Osteoblast (primary cell): ENCODE data around the gene MYH16. TPM values are rescaled to one million over a fixed set of nuclear protein-coding genes. Genes with fewer than 3 reads are reported as not detected.
"Not testable (repeated sequence)": the region's sequence is repeated elsewhere in the genome, so short reads cannot be mapped to it uniquely, and the experiment has no call there.

Experiments used
- DNase-seq: peaks from one replicate; pipeline ENCODE4 v3.0.0; 2011; ENCODE audit warnings: low spot score, mixed read lengths; ENCODE audit not compliant: insufficient read length; ENCODE audit errors: missing footprints
- H2AFZ ChIP-seq: 2 replicates; pipeline ENCODE4 v1.6.0; 2011; ENCODE audit warnings: mild to moderate bottlenecking, low read length
- H3K27ac ChIP-seq: 2 replicates; pipeline ENCODE4 v1.5.1; 2011; ENCODE audit warnings: mild to moderate bottlenecking, low read depth, low read length, moderate library complexity
- H3K27me3 ChIP-seq: 2 replicates; pipeline ENCODE4 v1.6.0; 2012; ENCODE audit warnings: mild to moderate bottlenecking, control low read depth, inconsistent platforms, low read length, moderate library complexity; ENCODE audit not compliant: insufficient read depth
- H3K36me3 ChIP-seq: 2 replicates; pipeline ENCODE4 v1.5.1; 2011; ENCODE audit warnings: mild to moderate bottlenecking, low read length, control low read depth, moderate library complexity; ENCODE audit not compliant: insufficient read depth
- H3K4me1 ChIP-seq: 2 replicates; pipeline ENCODE4 v1.5.1; 2011; ENCODE audit warnings: mild to moderate bottlenecking, low read length, control low read depth, moderate library complexity; ENCODE audit not compliant: insufficient read depth
- H3K4me2 ChIP-seq: 2 replicates; pipeline ENCODE4 v1.6.0; 2011; ENCODE audit warnings: mild to moderate bottlenecking, low read length; ENCODE audit not compliant: insufficient read depth
- H3K4me3 ChIP-seq: fragments of 200-600 bp; sonication (generic); 3 replicates; pipeline ENCODE4 v1.5.1; 2012; ENCODE audit warnings: mild to moderate bottlenecking, low read length, inconsistent platforms; ENCODE audit not compliant: insufficient read depth
- H3K79me2 ChIP-seq: 2 replicates; pipeline ENCODE4 v1.6.0; 2012; ENCODE audit warnings: mild to moderate bottlenecking, low read length, control low read depth, inconsistent platforms; ENCODE audit not compliant: insufficient read depth
- H3K9me3 ChIP-seq: 2 replicates; pipeline ENCODE4 v1.5.1; 2011; ENCODE audit warnings: low read depth, low read length, control low read depth
- H4K20me1 ChIP-seq: 2 replicates; pipeline ENCODE4 v1.6.0; 2012; ENCODE audit warnings: mild to moderate bottlenecking, low read length, control low read depth; ENCODE audit not compliant: insufficient read depth
- total RNA-seq: library from RNA; depleted of rRNA; stranded (reverse); fragments of >200 nt; gene quantifications from 2 replicates; pipeline ENCODE4 v1.2.3, GENCODE V29; 2012
- TF ChIP-seq, protein P1 (sequence below): IDR thresholded peaks from 2 replicates; pipeline ENCODE4 v1.5.1; 2011; ENCODE audit warnings: mild to moderate bottlenecking, low read depth, low read length, moderate library complexity; ENCODE audit errors: extremely low read depth

MYH16 gene
- total RNA-seq, 1 donor = not detected

DNA sequence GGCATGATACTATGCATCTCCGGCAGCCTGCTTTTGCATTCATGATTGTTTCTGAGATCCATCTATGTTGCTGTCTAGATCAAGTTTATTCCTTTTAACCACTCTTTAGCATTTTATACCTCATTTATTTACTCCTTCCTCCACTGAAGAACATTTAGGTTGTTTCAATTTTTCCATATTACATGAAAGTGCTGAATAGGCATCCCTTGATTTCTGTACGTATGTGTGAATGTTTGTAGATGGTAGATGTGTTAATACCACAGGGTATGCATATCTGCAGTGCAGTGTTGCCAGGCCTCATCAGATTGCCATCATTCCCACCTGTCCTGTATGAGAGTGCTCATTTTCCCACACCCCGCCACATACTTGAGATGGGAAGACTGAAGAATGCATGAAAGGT, 67.0 kb downstream of the MYH16 start:
- peaks cover 81% of the 10 kb centered on the region for H3K36me3 ChIP-seq
- H3K4me3 ChIP-seq = no peak overlapping the region
- H3K4me1 ChIP-seq = no peaks in the 10 kb centered on the region
- no peak overlapping the region for H3K4me2 ChIP-seq
- no peaks in the 10 kb centered on the region for H3K27me3 ChIP-seq
- peaks cover 2% of the 10 kb centered on the region for H4K20me1 ChIP-seq
- H3K9me3 ChIP-seq = no peaks in the 10 kb centered on the region
- no peak overlapping the region for H3K27ac ChIP-seq
- DNase-seq = no peak
- peaks cover 53% of the 10 kb centered on the region for H3K79me2 ChIP-seq
- H2AFZ ChIP-seq = no peak overlapping the region
- TF ChIP-seq, protein P1, sequence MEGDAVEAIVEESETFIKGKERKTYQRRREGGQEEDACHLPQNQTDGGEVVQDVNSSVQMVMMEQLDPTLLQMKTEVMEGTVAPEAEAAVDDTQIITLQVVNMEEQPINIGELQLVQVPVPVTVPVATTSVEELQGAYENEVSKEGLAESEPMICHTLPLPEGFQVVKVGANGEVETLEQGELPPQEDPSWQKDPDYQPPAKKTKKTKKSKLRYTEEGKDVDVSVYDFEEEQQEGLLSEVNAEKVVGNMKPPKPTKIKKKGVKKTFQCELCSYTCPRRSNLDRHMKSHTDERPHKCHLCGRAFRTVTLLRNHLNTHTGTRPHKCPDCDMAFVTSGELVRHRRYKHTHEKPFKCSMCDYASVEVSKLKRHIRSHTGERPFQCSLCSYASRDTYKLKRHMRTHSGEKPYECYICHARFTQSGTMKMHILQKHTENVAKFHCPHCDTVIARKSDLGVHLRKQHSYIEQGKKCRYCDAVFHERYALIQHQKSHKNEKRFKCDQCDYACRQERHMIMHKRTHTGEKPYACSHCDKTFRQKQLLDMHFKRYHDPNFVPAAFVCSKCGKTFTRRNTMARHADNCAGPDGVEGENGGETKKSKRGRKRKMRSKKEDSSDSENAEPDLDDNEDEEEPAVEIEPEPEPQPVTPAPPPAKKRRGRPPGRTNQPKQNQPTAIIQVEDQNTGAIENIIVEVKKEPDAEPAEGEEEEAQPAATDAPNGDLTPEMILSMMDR = no peak

DNA sequence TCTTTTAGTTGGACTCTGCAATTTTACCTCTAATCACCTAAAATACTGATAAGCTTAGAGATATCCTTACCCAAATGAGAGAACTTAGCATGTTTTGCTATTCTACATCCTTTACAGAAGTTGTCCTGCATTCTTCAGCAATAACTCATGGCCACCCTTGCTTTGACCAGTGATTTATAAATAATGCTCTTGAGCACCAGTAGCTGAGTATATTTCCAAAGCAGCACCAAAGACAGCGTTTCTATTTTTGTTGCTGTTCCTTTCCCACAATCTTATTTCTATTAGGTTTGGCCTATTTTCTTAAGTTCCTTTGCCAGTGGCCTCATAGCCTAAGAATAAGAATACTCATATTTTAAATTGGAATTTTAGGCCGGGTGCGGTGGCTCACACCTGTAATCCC, 68.0 kb downstream of the MYH16 start:
- Histone ChIP-seq H2AFZ (no peak overlapping the region), H3K4me3 (no peak overlapping the region), H3K4me2 (no peak overlapping the region), H3K9me3 (no peaks in the 10 kb centered on the region), H3K27me3 (no peaks in the 10 kb centered on the region), H3K4me1 (no peaks in the 10 kb centered on the region), H3K79me2 (peaks cover 44% of the 10 kb centered on the region), H3K36me3 (peaks cover 85% of the 10 kb centered on the region), H3K27ac (no peak overlapping the region), H4K20me1 (peaks cover 7% of the 10 kb centered on the region)
- TF ChIP-seq, protein P1 = no peak
- no peak for DNase-seq

DNA sequence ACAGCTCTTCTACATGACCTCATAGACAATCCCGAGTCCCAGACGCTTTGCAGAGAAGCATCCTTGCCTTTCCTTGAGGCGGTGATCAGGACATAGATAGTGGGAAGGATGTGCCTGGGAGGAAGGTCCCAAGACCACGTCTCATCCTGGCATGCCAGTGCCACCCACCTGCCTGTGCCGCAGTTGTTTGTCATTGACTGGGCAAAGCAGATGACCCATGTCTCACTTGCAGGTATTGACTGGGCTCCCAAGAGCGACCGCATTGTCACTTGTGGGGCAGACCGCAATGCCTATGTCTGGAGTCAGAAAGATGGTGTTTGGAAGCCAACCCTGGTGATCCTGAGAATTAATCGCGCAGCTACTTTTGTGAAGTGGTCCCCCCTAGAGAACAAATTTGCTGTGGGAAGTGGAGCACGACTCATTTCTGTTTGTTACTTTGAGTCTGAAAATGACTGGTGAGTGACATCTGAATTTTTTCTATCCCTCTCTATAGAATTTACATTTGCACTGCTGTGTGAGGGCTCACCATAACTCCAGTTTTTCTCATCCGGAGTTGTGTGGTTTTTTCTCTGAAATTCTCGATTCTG, 71.5 kb downstream of the MYH16 start:
- H3K4me2 ChIP-seq = no peak overlapping the region
- no peaks in the 10 kb centered on the region for H3K27me3 ChIP-seq
- no peaks in the 10 kb centered on the region for H3K4me1 ChIP-seq
- no peak overlapping the region for H3K27ac ChIP-seq
- no peak overlapping the region for H3K4me3 ChIP-seq
- no peaks in the 10 kb centered on the region for H3K9me3 ChIP-seq
- no peak for DNase-seq
- H2AFZ ChIP-seq = no peak overlapping the region
- H3K79me2 ChIP-seq = peaks cover 25% of the 10 kb centered on the region
- peaks cover 8% of the 10 kb centered on the region for H4K20me1 ChIP-seq
- H3K36me3 ChIP-seq = peaks cover 82% of the 10 kb centered on the region
- TF ChIP-seq, protein P1 = no peak

DNA sequence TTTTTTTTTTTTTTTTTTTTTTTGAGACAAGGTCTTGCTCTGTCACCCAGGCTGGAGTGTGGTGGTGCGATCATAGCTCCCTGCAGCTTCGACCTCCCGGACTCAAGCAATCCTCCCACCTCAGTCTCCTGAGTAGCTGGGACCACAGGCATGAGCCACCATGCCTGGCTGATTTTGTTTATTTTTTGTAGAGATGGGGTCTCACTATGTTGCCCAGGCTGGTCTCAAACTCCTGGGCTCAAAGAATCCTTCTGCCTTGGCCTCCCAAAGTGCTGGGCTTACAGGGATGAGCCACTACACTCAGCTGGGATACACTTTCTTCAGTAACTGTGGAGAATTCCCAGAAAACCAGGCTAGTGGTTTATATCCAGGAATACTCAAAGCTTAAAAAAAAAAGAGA, 78.0 kb downstream of the MYH16 start:
- H3K4me1 ChIP-seq, H3K4me3 ChIP-seq, H2AFZ ChIP-seq, H3K79me2 ChIP-seq, H4K20me1 ChIP-seq, H3K4me2 ChIP-seq, H3K9me3 ChIP-seq, H3K27ac ChIP-seq, DNase-seq, H3K27me3 ChIP-seq: not testable (repeated sequence)
- H3K36me3 ChIP-seq = peaks cover 69% of the 10 kb centered on the region
